NCI-H146 treated with DMSO at 0.1 percent for 48 hours (cell line): ENCODE results near the gene PNLIP.

ENCODE experiments used
- DNase-seq: peaks from one replicate; lab custom pipeline; 2025; ENCODE audit not compliant: unreplicated experiment; lab: John Stamatoyannopoulos, UW

The PNLIP gene

DNA sequence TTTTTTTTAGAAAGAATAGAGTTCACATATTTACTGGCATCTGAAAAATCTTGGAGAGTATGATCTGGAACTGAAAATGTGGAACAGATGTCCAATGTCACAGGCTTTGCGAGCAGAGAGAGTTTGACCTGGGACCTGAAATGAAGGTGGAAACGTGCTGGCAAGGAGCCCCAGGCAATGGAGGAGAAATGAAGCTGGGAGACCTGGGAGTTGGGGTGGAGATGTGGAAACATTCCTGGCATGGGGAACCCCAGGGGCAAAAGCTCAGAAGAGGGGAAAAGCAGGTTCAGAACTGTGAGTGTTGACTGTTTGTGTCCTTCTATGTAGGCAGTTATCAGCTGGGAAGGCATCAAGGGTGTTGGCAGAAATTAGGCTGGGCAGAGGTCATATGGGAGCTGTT is 67.7 kb downstream of the PNLIP start:
- no peak for DNase-seq

DNA sequence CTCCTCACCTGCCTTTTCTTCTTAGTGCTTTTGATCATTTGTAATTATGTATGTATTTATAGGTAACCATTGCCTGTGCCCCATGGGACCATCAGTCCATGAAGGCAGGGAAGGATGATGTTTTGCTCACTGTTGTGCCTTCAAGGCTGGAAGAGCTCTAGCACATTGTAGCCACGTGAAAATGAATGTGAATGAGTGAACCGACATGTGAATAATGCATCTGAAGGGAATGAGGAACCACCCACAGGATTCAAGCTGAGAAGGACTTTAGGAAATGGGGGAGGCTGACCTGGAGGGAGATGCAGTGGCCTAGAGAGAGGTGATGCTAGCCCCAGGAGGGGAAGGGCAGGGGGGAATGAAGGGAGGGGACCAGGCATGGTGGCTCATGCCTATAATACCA is 69.1 kb downstream of the PNLIP start:
- DNase-seq = no peak

DNA sequence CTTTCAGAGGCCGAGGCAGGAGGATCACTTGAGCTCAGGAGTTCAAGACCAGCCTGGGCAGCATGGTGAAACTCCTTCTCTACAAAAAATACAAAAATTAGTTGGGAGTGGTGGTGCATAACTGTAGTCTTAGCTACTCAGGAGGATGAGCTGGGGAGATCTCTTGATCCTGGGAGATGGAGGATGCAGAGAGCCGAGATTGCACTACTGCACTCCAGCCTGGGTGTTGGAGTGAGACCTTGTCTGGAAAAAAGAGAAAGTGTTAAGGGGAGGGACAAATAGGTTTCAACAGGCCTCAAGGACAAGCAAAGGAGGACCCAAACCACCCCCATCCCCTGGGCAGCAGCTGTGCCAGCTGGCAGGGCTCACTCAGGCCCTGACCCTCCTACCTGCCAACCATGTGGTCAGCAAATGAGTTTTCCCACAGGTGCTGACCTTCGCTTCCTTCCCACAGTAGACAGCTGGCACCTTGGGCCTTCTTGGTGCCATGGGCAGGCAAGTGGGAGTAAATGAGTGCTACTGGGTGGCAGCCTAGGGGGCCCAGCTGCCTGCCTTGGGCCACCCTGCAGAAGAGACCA is 69.6 kb downstream of the PNLIP start:
- DNase-seq = no peak
